Measurements from ENCODE around the gene ATXN10. TPM values are rescaled to one million over a fixed set of nuclear protein-coding genes. Genes with fewer than 3 reads are reported as not detected.

ATXN10 gene
- total RNA-seq, 2 experiments from 2014 or later = 43.8 to 48.0 TPM

- H3K27me3 ChIP-seq (ENCODE audit: control insufficient read depth in 1 of 2, insufficient read depth in 2 of 2, low read length in 2 of 2) = peaks cover 0 to 4% of the 10 kb centered on the region in 2 experiments
- no peak overlapping the region for H3K27ac ChIP-seq (ENCODE audit: low read depth in 1 of 2, low read length in 2 of 2)
- intact Hi-C loops (cut with DNase I, micrococcal nuclease) = no loop called here
- ChIA-PET CTCF (no interaction called here), POLR2A (no interaction called here)
- Mint-ChIP-seq H3K9me3 (no peaks in the 10 kb centered on the region), H3K27me3 (peaks cover 50% of the 10 kb centered on the region), H3K27ac (no peak overlapping the region), H3K4me3 (no peak overlapping the region), H3K4me1 (ENCODE audit: low read depth) (no peaks in the 10 kb centered on the region), H3K36me3 (ENCODE audit: low read depth) (no peaks in the 10 kb centered on the region)
- no peaks in the 10 kb centered on the region for H3K36me3 ChIP-seq (ENCODE audit: insufficient read depth, low read length)
- H3K4me3 ChIP-seq (ENCODE audit: low read length) = no peak overlapping the region
- no peaks in the 10 kb centered on the region for H3K9me3 ChIP-seq (ENCODE audit: control insufficient read depth in 1 of 2, insufficient read depth in 1 of 2, low read length in 2 of 2)
- ATAC-seq (ENCODE audit: poor library complexity) (no peak), DNase-seq (no peak)
- TF ChIP-seq CTCF (IDR thresholded peaks at IDR 0.05) = no peak
- H3K4me1 ChIP-seq (ENCODE audit: insufficient read depth, low read length) = peaks cover 4% of the 10 kb centered on the region
Measured at GRCh38 chr22:45650721-45651120, 20.9 kb upstream of the ATXN10 start.

- Histone ChIP-seq H3K4me3 (ENCODE audit: low read length) (no peak overlapping the region), H3K27ac (ENCODE audit: low read depth in 1 of 2, low read length in 2 of 2) (no peak overlapping the region), H3K9me3 (ENCODE audit: control insufficient read depth in 1 of 2, insufficient read depth in 1 of 2, low read length in 2 of 2) (no peaks in the 10 kb centered on the region), H3K27me3 (ENCODE audit: control insufficient read depth in 1 of 2, insufficient read depth in 2 of 2, low read length in 2 of 2) (no peaks in the 10 kb centered on the region), H3K36me3 (ENCODE audit: insufficient read depth, low read length) (no peaks in the 10 kb centered on the region), H3K4me1 (ENCODE audit: insufficient read depth, low read length) (no peaks in the 10 kb centered on the region)
- ChIA-PET CTCF (interaction anchor here (1.0 kb wide), 1 partner anchor 25 kb away, joined by 4 read pairs; no protein-coding TSS in a partner anchor), POLR2A (no interaction called here)
- H3K27ac Mint-ChIP-seq = no peak overlapping the region
- TF ChIP-seq CTCF (IDR thresholded peaks at IDR 0.05) = no peak
- no peaks in the 10 kb centered on the region for H3K36me3 Mint-ChIP-seq (ENCODE audit: low read depth)
- intact Hi-C loops (cut with DNase I, micrococcal nuclease) = no loop called here
- ATAC-seq (ENCODE audit: poor library complexity) (no peak), DNase-seq (no peak)
- H3K4me1 Mint-ChIP-seq (ENCODE audit: low read depth) = no peaks in the 10 kb centered on the region
- H3K4me3 Mint-ChIP-seq = no peak overlapping the region
- H3K27me3 Mint-ChIP-seq = peaks cover 40% of the 10 kb centered on the region
- no peaks in the 10 kb centered on the region for H3K9me3 Mint-ChIP-seq
Measured at GRCh38 chr22:45651931-45652528, 19.6 kb upstream of the ATXN10 start.

- Histone ChIP-seq H3K36me3 (ENCODE audit: insufficient read depth, low read length) (no peaks in the 10 kb centered on the region), H3K27me3 (ENCODE audit: control insufficient read depth in 1 of 2, insufficient read depth in 2 of 2, low read length in 2 of 2) (no peaks in the 10 kb centered on the region), H3K4me1 (ENCODE audit: insufficient read depth, low read length) (no peaks in the 10 kb centered on the region), H3K4me3 (ENCODE audit: low read length) (no peak overlapping the region), H3K9me3 (ENCODE audit: control insufficient read depth in 1 of 2, insufficient read depth in 1 of 2, low read length in 2 of 2) (no peaks in the 10 kb centered on the region), H3K27ac (ENCODE audit: low read depth in 1 of 2, low read length in 2 of 2) (no peak overlapping the region)
- ChIA-PET POLR2A (no interaction called here), CTCF (no interaction called here)
- Mint-ChIP-seq H3K9me3 (no peaks in the 10 kb centered on the region), H3K4me1 (ENCODE audit: low read depth) (no peaks in the 10 kb centered on the region), H3K27ac (no peak overlapping the region), H3K27me3 (peaks cover 11% of the 10 kb centered on the region), H3K4me3 (no peak overlapping the region), H3K36me3 (ENCODE audit: low read depth) (no peaks in the 10 kb centered on the region)
- no peak for ATAC-seq (ENCODE audit: poor library complexity)
- intact Hi-C loops (cut with DNase I, micrococcal nuclease) = no loop called here
- no peak for TF ChIP-seq CTCF (IDR thresholded peaks at IDR 0.05)
- DNase-seq = no peak
Measured at GRCh38 chr22:45656577-45656976, 15.1 kb upstream of the ATXN10 start.
